Measurements from ENCODE around the gene SYCE1L. TPM values are rescaled to one million over a fixed set of nuclear protein-coding genes. Genes with fewer than 3 reads are reported as not detected.

Gene SYCE1L
- total and polyA plus RNA-seq, 9 of the 15 experiments (the other 6 are each of a cell fraction or from before 2014, with no cell fraction given), result 0.54 to 2.7 (median 1.1) TPM; not detected in 5

DNA sequence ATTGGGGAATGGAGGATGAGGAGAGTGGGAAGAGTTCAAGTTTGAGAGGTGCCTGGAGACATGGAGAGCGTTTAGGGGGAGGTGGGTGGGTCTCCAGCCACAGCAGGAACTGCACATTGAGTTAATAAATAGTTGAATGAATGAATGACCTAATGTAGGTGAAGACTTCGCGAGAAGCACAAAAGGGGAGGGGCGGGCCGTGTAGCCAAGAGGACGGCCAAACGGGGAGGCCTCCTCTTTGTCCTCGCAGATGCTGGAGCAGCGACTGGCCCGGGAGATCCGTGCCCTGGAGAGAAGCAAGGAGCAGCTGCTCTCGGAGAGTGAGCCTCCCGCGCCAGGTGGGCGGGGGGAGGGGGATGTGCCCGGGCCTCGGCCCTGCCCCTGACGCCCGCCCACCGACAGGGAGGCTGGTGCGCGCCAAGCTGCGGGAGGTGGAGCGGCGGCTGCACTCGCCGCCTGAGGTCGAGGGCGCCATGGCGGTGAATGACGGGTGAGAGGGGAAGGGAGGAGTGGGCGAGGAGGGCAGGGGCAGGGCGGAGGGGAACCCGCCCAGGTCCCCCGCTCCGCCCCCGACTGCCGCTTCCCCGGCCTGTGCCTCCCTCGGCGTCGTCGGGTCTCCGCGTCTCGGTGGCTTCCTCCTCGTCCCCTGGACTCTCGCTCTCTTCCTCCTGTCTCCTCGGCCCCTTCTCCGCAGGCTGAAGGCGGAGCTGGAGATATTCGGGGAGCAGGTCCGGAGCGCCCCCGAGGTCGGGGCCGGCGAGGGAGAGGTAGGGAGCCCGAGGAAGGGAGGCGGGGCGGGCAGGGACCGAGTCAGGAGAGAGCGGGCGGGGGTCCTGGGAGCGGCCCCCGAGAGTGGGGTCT lies 12.9 kb downstream of the SYCE1L start (continued):
- TF ChIP-seq ZNF3 (CRISPR knock-in tag; IDR thresholded peaks at IDR 0.05), result no peak
- TF ChIP-seq SOX6 (IDR thresholded peaks at IDR 0.05), result no peak
- TF ChIP-seq ZNF586 (CRISPR knock-in tag; conservative IDR thresholded peaks at IDR 0.05), result no peak
- no peak for TF ChIP-seq CEBPB (tag; IDR thresholded peaks at IDR 0.05)
- no peak for TF ChIP-seq ADNP (tag; IDR thresholded peaks at IDR 0.05)
- TF ChIP-seq ESRRB (CRISPR knock-in tag; IDR thresholded peaks at IDR 0.05; ENCODE audit: borderline replicate concordance), result no peak
- TF ChIP-seq TEAD4 (IDR thresholded peaks at IDR 0.05; ENCODE audit: low read length), result no peak
- TF ChIP-seq TEAD4 (CRISPR knock-in tag; IDR thresholded peaks at IDR 0.05; ENCODE audit: borderline replicate concordance), result no peak
- TF ChIP-seq RFX5 (IDR thresholded peaks at IDR 0.05; ENCODE audit: low read depth, low read length), result no peak
- TF ChIP-seq, protein P1, sequence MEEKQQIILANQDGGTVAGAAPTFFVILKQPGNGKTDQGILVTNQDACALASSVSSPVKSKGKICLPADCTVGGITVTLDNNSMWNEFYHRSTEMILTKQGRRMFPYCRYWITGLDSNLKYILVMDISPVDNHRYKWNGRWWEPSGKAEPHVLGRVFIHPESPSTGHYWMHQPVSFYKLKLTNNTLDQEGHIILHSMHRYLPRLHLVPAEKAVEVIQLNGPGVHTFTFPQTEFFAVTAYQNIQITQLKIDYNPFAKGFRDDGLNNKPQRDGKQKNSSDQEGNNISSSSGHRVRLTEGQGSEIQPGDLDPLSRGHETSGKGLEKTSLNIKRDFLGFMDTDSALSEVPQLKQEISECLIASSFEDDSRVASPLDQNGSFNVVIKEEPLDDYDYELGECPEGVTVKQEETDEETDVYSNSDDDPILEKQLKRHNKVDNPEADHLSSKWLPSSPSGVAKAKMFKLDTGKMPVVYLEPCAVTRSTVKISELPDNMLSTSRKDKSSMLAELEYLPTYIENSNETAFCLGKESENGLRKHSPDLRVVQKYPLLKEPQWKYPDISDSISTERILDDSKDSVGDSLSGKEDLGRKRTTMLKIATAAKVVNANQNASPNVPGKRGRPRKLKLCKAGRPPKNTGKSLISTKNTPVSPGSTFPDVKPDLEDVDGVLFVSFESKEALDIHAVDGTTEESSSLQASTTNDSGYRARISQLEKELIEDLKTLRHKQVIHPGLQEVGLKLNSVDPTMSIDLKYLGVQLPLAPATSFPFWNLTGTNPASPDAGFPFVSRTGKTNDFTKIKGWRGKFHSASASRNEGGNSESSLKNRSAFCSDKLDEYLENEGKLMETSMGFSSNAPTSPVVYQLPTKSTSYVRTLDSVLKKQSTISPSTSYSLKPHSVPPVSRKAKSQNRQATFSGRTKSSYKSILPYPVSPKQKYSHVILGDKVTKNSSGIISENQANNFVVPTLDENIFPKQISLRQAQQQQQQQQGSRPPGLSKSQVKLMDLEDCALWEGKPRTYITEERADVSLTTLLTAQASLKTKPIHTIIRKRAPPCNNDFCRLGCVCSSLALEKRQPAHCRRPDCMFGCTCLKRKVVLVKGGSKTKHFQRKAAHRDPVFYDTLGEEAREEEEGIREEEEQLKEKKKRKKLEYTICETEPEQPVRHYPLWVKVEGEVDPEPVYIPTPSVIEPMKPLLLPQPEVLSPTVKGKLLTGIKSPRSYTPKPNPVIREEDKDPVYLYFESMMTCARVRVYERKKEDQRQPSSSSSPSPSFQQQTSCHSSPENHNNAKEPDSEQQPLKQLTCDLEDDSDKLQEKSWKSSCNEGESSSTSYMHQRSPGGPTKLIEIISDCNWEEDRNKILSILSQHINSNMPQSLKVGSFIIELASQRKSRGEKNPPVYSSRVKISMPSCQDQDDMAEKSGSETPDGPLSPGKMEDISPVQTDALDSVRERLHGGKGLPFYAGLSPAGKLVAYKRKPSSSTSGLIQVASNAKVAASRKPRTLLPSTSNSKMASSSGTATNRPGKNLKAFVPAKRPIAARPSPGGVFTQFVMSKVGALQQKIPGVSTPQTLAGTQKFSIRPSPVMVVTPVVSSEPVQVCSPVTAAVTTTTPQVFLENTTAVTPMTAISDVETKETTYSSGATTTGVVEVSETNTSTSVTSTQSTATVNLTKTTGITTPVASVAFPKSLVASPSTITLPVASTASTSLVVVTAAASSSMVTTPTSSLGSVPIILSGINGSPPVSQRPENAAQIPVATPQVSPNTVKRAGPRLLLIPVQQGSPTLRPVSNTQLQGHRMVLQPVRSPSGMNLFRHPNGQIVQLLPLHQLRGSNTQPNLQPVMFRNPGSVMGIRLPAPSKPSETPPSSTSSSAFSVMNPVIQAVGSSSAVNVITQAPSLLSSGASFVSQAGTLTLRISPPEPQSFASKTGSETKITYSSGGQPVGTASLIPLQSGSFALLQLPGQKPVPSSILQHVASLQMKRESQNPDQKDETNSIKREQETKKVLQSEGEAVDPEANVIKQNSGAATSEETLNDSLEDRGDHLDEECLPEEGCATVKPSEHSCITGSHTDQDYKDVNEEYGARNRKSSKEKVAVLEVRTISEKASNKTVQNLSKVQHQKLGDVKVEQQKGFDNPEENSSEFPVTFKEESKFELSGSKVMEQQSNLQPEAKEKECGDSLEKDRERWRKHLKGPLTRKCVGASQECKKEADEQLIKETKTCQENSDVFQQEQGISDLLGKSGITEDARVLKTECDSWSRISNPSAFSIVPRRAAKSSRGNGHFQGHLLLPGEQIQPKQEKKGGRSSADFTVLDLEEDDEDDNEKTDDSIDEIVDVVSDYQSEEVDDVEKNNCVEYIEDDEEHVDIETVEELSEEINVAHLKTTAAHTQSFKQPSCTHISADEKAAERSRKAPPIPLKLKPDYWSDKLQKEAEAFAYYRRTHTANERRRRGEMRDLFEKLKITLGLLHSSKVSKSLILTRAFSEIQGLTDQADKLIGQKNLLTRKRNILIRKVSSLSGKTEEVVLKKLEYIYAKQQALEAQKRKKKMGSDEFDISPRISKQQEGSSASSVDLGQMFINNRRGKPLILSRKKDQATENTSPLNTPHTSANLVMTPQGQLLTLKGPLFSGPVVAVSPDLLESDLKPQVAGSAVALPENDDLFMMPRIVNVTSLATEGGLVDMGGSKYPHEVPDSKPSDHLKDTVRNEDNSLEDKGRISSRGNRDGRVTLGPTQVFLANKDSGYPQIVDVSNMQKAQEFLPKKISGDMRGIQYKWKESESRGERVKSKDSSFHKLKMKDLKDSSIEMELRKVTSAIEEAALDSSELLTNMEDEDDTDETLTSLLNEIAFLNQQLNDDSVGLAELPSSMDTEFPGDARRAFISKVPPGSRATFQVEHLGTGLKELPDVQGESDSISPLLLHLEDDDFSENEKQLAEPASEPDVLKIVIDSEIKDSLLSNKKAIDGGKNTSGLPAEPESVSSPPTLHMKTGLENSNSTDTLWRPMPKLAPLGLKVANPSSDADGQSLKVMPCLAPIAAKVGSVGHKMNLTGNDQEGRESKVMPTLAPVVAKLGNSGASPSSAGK (IDR thresholded peaks at IDR 0.05), result no peak
- no peak for TF ChIP-seq KLF6 (CRISPR knock-in tag; IDR thresholded peaks at IDR 0.05; ENCODE audit: borderline replicate concordance)
- no peak for TF ChIP-seq GTF2F1 (IDR thresholded peaks at IDR 0.05; ENCODE audit: low read depth, low read length)
- TF ChIP-seq, protein P2, sequence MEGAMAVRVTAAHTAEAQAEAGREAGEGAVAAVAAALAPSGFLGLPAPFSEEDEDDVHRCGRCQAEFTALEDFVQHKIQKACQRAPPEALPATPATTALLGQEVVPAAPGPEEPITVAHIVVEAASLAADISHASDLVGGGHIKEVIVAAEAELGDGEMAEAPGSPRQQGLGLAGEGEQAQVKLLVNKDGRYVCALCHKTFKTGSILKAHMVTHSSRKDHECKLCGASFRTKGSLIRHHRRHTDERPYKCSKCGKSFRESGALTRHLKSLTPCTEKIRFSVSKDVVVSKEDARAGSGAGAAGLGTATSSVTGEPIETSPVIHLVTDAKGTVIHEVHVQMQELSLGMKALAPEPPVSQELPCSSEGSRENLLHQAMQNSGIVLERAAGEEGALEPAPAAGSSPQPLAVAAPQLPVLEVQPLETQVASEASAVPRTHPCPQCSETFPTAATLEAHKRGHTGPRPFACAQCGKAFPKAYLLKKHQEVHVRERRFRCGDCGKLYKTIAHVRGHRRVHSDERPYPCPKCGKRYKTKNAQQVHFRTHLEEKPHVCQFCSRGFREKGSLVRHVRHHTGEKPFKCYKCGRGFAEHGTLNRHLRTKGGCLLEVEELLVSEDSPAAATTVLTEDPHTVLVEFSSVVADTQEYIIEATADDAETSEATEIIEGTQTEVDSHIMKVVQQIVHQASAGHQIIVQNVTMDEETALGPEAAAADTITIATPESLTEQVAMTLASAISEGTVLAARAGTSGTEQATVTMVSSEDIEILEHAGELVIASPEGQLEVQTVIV (CRISPR knock-in tag; IDR thresholded peaks at IDR 0.05; ENCODE audit: borderline replicate concordance), result no peak
- no peak for TF ChIP-seq KAT7 (CRISPR knock-in tag; IDR thresholded peaks at IDR 0.05; ENCODE audit: borderline replicate concordance)
- no peak for TF ChIP-seq HIVEP1 (CRISPR knock-in tag; IDR thresholded peaks at IDR 0.05)

Measured in K562 (cell line).